HG02852 (cell line): ENCODE results near the gene TARS3.

ENCODE experiments used
- ATAC-seq: cut with Tn5 transposase; IDR thresholded peaks from one replicate; pipeline ENCODE4 v1.9.1; 2021; ENCODE audit warnings: mild to moderate bottlenecking, moderate library complexity; ENCODE audit not compliant: unreplicated experiment

TARS3 gene

GRCh38 chr15:101702077-101702476 lies 22.2 kb downstream of the TARS3 start:
- ATAC-seq: no peak

- ATAC-seq: no peak
These were observed 26.0 kb downstream of the TARS3 start for GRCh38 chr15:101698314-101698713.

- ATAC-seq: no peak
These were observed 26.8 kb downstream of the TARS3 start for GRCh38 chr15:101697488-101697887.

- no peak for ATAC-seq
These were observed 27.4 kb downstream of the TARS3 start for GRCh38 chr15:101696829-101697228.

GRCh38 chr15:101694261-101694660 lies 30.0 kb downstream of the TARS3 start:
- no peak for ATAC-seq

- no peak for ATAC-seq
These were observed 31.3 kb downstream of the TARS3 start for GRCh38 chr15:101692801-101693598.

DNA sequence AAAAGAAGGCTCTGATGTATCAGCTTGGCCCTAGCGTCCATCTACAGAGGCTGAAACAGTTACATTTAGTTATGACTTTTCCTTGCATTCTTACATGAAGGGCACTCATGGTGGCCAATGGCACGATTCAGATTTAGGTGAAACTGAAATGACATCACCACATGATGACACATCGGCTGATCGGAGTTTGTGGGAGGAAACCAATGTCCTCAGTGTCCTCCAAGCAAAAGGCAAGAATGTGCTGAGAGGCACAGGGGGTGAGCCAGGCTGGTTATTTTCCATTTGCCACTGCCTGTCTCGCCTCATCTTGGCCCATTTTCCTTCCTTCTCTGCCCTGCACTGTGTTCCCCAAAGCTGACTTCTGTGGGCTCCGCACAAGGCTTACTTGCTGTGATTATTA lies 34.4 kb downstream of the TARS3 start:
- no peak for ATAC-seq

GRCh38 chr15:101686718-101687117 lies 37.6 kb downstream of the TARS3 start:
- no peak for ATAC-seq

DNA sequence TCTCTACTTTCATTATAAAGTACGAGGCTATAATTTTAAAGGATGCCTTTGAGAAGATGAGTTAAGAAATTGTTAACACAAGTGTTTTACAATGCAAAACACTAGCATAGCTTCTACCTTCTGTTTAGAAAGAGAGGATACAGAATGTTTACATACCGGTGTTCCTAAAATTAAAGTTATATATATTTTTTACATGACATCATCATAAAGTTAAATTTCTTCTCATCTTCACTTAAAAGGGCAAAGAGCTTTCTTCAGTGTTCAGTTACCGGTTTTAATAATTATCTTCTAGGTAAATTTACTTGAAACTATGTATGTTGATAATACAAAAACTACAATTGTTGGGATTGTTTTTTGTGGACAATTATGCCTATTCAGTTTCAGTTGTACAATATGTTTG lies 39.4 kb downstream of the TARS3 start:
- ATAC-seq: no peak

- ATAC-seq: no peak
These were observed 39.9 kb downstream of the TARS3 start for GRCh38 chr15:101684384-101684783.

DNA sequence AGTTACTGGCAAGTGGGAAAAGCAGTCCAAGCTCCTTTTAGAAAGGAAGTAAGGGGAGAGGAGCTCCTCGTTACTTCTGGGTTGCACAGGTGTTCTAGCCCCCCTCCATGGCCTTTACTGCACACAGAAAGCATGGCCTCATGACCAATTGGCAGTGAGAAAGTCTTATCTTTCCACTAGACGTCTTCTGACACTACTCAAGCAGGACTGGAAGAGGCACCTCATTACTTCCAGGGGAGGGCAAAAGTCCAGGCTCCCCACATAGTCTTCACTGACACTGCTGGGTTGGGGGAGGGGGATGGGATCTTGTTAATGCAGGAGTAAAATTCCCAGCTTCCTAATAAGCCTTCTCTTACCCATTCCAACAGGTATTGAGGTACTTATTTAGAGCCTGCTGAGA lies 44.5 kb downstream of the TARS3 start:
- ATAC-seq: no peak

DNA sequence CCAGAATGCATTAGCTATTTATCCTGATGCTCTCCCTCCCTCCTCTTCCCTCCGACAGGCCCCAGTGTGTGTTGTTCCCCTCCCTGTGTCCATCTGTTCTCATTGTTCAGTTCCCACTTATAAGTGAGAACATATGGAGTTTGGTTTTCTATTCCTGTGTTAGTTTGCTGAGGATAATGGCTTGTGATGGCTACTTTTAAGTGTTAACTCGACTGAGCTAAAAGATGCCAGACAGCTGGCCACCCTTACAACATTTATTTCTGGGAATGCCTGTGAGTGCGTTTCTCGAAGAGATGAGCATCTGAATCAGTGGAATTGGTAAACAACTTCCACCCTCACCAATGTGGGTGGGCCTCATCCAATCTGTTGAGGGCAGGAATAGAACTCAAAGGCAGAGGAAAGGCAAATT lies 47.3 kb downstream of the TARS3 start:
- ATAC-seq: no peak

DNA sequence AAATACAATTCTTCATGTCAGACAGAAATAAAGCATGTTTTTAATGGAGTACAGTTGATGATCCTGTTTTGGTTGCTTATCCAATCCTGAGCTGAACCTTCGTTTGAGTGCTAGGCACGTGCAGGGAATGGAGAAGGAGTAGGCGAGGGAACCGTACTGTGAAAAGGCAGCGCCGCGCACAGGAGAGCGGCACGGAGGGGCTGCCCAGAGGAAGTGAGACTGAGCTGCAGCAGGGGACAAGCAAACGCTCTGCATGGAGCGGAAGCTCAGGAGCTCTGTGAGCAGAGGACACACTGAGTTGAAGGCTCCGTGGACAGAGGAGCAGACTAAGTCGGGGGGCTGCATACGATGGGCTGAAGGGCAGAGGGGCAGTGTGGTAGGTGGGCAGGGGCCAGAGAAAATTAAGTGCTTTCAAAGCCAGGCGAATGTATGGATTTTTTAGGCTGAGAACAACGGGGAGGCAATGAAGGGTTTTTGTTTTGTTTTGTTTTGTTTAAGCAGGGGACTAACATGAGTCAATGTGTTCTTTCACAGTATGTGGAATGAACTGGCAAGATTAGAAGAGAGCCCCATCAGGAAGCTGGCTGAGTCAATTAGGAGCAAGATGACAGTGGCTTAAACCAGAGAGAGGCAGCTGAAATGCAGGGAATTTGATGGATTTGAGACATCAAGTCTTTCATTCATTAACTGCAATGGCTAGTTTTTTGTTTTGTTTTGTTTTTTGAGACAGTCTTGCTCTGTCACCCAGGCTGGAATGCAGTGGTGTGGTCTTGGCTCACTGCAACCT lies 48.3 kb downstream of the TARS3 start:
- ATAC-seq: peak; percentile 85

DNA sequence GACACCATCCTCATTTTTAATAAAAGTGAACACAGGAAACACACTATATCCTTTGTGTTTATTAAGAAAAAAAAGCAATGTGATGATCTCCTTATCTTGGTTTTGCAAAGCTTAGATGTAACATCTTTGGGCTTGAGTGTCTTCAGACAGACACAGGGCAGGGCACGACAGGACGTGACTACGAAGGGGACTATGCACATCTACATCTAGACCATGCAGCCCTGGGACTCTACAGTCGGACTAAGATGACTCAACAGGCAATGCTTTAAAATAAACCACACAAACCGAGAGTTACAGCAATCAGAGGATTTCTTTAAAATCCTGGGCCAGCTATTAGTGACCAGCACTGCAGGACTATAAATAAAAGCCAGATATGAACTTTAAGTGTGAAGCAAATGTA lies 49.3 kb downstream of the TARS3 start:
- ATAC-seq: no peak

DNA sequence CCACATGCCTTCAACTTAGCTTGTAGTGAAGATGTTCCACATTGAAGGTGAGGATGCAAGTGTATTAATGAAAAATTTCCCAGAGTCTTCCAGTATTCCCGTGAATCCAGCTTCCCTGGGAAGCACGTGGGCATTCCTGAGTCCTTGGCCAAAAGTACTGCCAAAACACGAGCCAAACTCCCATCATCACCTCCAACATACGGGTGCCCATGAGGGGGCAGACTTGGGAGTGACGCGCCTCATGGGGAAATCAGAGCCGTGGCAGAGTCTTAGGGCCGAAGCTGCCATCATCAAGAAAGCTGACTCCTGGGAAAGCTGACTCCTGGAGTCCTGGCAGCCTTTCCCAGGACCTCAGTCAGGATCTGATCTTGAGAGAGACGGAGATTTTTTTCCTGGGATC lies 52.0 kb downstream of the TARS3 start:
- ATAC-seq: no peak

DNA sequence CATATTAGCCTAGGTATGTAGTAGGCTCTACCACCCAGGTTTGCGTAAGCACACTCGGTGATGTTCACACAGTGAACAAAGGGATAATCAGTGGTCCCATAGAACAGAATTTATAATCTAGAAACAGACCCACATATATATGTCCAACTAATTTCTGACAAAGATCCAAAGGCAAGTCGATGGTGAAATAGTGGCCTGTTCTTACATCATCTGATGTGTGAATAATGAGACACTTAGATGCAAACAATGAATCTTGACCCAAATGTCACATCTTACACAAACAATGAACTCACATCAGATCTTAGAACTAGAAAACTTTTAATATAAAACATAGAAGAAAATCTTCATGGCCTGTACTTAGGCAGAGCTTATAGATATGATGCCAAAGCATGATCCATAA lies 54.5 kb downstream of the TARS3 start:
- ATAC-seq: no peak

DNA sequence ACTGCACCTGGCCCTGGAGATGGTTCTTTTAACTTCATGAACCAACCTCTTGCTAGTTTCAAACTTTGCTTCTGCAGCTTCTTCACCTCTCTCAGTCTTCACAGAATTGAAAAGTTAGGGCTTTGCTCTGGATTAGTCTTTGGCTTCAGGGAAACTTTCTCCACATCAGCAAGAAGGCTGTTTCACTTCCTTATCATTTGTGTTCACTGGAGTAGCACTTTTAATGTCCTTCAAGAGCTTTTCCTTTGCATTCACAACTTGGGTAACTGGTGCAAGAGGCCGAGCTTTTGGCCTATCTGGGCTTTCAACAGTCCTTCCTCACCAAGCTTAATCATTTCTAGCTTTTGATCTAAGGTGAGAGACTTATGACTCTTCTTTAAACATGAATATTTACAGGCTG lies 56.4 kb downstream of the TARS3 start:
- no peak for ATAC-seq

- no peak for ATAC-seq
These were observed 59.9 kb downstream of the TARS3 start for GRCh38 chr15:101664303-101664913.

DNA sequence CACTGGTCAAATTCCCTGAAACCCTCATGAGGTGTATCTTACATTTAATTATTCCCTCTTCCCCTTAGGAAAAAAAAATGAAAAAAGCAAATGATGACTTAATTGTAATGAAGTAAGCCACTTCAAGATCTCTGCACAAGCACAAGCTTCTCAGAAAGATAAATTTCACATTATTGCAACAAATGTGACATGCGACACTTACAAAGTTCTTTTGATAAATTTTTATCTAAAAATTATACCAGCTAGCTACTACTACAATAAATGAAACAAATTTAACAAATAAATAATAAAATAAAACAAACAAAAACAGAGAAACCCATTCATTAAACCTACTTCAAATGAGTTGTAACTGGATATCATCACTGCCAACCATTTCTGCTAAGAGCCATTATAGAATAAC lies 62.1 kb downstream of the TARS3 start:
- ATAC-seq: no peak

DNA sequence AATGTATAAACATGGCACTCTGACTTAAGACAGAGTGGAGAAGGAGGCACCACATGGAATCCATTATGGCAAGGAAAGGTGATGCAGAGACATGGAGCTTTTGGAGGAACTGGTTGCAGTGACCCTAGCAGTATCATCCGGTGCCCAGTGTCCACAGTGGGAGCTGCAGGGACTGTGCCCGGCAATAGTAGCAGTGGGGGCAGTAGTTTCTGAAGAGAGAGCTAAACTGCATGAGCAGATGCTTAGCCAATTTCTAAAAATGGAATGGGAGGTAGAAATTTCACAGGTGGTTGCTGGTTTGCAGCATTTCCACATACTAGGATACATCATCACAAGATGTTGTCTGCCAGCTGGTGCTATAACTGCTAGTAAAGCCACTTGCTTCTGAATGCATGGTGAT lies 64.3 kb downstream of the TARS3 start:
- ATAC-seq: no peak

DNA sequence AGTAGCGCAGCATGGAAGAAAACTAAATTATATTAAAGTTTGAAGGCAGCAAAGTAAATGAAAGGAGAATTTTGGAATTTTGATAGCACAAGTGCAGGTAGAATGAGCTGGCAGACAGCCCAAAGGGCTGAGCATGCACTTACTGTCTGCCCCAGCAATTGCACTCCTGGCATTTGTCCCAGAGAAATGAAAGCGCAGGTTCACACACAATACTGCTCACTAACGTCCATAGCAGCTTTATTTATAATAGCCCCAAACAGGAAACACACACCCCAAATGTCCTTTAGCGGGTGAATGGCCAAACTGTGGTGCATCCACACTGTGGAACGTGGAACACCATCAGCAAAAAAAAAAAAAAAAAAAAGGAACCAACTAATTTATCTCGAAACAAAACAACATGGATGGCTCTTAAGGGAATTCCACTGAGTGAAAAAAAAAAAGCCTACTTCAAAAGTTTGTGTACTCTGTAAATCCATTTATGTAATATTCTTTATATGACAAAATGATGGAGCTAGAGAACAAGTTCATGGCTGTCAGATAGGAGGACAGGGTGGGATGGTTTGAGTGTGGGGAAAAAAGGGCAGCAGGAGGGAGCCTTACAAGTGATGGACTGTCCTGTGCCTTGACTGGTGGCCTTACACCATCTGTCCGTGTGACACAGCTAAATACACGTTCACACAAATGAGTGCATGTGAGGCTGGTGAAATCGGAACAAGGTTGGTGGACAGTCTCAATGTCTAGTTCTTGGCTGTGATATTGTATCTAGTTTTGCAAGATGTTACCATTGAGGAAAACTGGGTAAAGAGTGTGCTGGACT lies 66.1 kb downstream of the TARS3 start:
- no peak for ATAC-seq
